Ammon's horn (tissue), 1 donor: ENCODE results near the gene MSI2.

Source experiments
- DNase-seq: peaks from one replicate; pipeline ENCODE4 v3.0.0-alpha.2; 2016; ENCODE audit warnings: low spot score

MSI2 gene

GRCh38 chr17:57641761-57642160 lies 385.4 kb downstream of the MSI2 start:
- no peak for DNase-seq

GRCh38 chr17:57643062-57643461 lies 386.7 kb downstream of the MSI2 start:
- DNase-seq: no peak

GRCh38 chr17:57644326-57644725 lies 388.0 kb downstream of the MSI2 start:
- DNase-seq: no peak

GRCh38 chr17:57645950-57646665 lies 389.8 kb downstream of the MSI2 start:
- DNase-seq: no peak

- no peak for DNase-seq
Observed at GRCh38 chr17:57648720-57649119, 392.4 kb downstream of the MSI2 start.

- DNase-seq: no peak
Observed at GRCh38 chr17:57649191-57649590, 392.9 kb downstream of the MSI2 start.

- DNase-seq: no peak
Observed at GRCh38 chr17:57649731-57650484, 393.6 kb downstream of the MSI2 start.

GRCh38 chr17:57650548-57650947 lies 394.2 kb downstream of the MSI2 start:
- DNase-seq: no peak

- DNase-seq: no peak
Observed at GRCh38 chr17:57651451-57651850, 395.1 kb downstream of the MSI2 start.

- DNase-seq: no peak
Observed at GRCh38 chr17:57651996-57652395, 395.7 kb downstream of the MSI2 start.

- DNase-seq: no peak
Observed at GRCh38 chr17:57652811-57653210, 396.5 kb downstream of the MSI2 start.

GRCh38 chr17:57653279-57653678 lies 397.0 kb downstream of the MSI2 start:
- no peak for DNase-seq

- DNase-seq: no peak
Observed at GRCh38 chr17:57654040-57654775, 397.9 kb downstream of the MSI2 start.

GRCh38 chr17:57655553-57655952 lies 399.2 kb downstream of the MSI2 start:
- no peak for DNase-seq

- peak; percentile 53 for DNase-seq
Observed at GRCh38 chr17:57657211-57657610, 400.9 kb downstream of the MSI2 start.

GRCh38 chr17:57662041-57662440 lies 405.7 kb downstream of the MSI2 start:
- no peak for DNase-seq

- DNase-seq: peak; percentile 99
Observed at GRCh38 chr17:57662644-57663308, 406.5 kb downstream of the MSI2 start.

- peak; percentile 46 for DNase-seq
Observed at GRCh38 chr17:57663326-57664070, 407.2 kb downstream of the MSI2 start.

- DNase-seq: peak; percentile 43
Observed at GRCh38 chr17:57665128-57665527, 408.8 kb downstream of the MSI2 start.

GRCh38 chr17:57665696-57666095 lies 409.4 kb downstream of the MSI2 start:
- DNase-seq: no peak

GRCh38 chr17:57666201-57666870 lies 410.0 kb downstream of the MSI2 start:
- DNase-seq: no peak
